ENCODE measurements around the gene NKIRAS2. TPM values are rescaled to one million over a fixed set of nuclear protein-coding genes. Genes with fewer than 3 reads are reported as not detected.

The NKIRAS2 gene
- total and polyA plus RNA-seq, 2 of the 13 experiments (the other 11 are each of a cell fraction or from before 2014, with no cell fraction given): 27.9 to 42.0 TPM

DNA sequence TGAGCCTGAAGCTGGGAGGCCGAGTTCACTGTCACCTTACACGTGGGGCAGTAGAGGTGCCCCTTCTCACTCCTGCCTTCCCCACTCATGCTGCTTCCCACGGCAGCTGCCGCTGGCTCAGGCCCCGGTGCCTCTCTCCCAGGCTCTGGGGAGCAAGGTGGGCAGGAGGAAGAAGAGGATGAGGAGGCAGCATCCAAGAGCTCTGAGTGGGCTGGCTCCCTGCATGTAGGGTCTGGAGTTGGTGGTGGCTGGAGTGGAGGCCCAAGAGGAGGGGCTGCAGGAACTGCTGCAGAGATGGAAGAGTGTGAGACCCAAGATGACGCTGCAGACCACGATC lies 8.9 kb downstream of the NKIRAS2 start (continued):
- TF ChIP-seq, protein P1, sequence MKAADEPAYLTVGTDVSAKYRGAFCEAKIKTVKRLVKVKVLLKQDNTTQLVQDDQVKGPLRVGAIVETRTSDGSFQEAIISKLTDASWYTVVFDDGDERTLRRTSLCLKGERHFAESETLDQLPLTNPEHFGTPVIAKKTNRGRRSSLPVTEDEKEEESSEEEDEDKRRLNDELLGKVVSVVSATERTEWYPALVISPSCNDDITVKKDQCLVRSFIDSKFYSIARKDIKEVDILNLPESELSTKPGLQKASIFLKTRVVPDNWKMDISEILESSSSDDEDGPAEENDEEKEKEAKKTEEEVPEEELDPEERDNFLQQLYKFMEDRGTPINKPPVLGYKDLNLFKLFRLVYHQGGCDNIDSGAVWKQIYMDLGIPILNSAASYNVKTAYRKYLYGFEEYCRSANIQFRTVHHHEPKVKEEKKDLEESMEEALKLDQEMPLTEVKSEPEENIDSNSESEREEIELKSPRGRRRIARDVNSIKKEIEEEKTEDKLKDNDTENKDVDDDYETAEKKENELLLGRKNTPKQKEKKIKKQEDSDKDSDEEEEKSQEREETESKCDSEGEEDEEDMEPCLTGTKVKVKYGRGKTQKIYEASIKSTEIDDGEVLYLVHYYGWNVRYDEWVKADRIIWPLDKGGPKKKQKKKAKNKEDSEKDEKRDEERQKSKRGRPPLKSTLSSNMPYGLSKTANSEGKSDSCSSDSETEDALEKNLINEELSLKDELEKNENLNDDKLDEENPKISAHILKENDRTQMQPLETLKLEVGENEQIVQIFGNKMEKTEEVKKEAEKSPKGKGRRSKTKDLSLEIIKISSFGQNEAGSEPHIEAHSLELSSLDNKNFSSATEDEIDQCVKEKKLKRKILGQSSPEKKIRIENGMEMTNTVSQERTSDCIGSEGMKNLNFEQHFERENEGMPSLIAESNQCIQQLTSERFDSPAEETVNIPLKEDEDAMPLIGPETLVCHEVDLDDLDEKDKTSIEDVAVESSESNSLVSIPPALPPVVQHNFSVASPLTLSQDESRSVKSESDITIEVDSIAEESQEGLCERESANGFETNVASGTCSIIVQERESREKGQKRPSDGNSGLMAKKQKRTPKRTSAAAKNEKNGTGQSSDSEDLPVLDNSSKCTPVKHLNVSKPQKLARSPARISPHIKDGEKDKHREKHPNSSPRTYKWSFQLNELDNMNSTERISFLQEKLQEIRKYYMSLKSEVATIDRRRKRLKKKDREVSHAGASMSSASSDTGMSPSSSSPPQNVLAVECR (CRISPR knock-in tag; IDR thresholded peaks at IDR 0.05; ENCODE audit: borderline replicate concordance): 0 out of 2 replicates have a peak, but pooled peaks have one; percentile 0
- TF ChIP-seq CHD4 (IDR thresholded peaks at IDR 0.05; ENCODE audit: borderline replicate concordance, low read length) (no peak), PTBP1 (IDR thresholded peaks at IDR 0.05; ENCODE audit: low read depth, low read length, poor library complexity, severe bottlenecking) (no peak), CCDC6 (CRISPR knock-in tag; IDR thresholded peaks at IDR 0.05) (no peak), POLR2AphosphoS2 (IDR thresholded peaks at IDR 0.05; ENCODE audit: low read depth, low read length) (no peak), ZNF572 (CRISPR knock-in tag; IDR thresholded peaks at IDR 0.05) (peak; percentile 99), ZFP37 (CRISPR knock-in tag; IDR thresholded peaks at IDR 0.05; ENCODE audit: borderline replicate concordance) (no peak), ZNF788 (CRISPR knock-in tag; IDR thresholded peaks at IDR 0.05; ENCODE audit: borderline replicate concordance) (no peak), ZGPAT (CRISPR knock-in tag; IDR thresholded peaks at IDR 0.05) (no peak), MYC (CRISPR knock-in tag; IDR thresholded peaks at IDR 0.05; ENCODE audit: borderline replicate concordance) (no peak), ARNTL (CRISPR knock-in tag; IDR thresholded peaks at IDR 0.05) (no peak), ZFX (CRISPR knock-in tag; IDR thresholded peaks at IDR 0.05; ENCODE audit: low read depth) (0 out of 2 replicates have a peak, but pooled peaks have one; percentile 14), PHF8 (CRISPR knock-in tag; IDR thresholded peaks at IDR 0.05) (peak; percentile 8; the same call in 1 of the 2 replicates), TBX3 (IDR thresholded peaks at IDR 0.05; ENCODE audit: borderline replicate concordance) (no peak)
- TF ChIP-seq, protein P2, sequence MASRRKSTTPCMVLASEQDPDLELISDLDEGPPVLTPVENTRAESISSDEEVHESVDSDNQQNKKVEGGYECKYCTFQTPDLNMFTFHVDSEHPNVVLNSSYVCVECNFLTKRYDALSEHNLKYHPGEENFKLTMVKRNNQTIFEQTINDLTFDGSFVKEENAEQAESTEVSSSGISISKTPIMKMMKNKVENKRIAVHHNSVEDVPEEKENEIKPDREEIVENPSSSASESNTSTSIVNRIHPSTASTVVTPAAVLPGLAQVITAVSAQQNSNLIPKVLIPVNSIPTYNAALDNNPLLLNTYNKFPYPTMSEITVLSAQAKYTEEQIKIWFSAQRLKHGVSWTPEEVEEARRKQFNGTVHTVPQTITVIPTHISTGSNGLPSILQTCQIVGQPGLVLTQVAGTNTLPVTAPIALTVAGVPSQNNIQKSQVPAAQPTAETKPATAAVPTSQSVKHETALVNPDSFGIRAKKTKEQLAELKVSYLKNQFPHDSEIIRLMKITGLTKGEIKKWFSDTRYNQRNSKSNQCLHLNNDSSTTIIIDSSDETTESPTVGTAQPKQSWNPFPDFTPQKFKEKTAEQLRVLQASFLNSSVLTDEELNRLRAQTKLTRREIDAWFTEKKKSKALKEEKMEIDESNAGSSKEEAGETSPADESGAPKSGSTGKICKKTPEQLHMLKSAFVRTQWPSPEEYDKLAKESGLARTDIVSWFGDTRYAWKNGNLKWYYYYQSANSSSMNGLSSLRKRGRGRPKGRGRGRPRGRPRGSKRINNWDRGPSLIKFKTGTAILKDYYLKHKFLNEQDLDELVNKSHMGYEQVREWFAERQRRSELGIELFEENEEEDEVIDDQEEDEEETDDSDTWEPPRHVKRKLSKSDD (CRISPR knock-in tag; IDR thresholded peaks at IDR 0.05; ENCODE audit: low read depth): no peak
- TF ChIP-seq, protein P3, sequence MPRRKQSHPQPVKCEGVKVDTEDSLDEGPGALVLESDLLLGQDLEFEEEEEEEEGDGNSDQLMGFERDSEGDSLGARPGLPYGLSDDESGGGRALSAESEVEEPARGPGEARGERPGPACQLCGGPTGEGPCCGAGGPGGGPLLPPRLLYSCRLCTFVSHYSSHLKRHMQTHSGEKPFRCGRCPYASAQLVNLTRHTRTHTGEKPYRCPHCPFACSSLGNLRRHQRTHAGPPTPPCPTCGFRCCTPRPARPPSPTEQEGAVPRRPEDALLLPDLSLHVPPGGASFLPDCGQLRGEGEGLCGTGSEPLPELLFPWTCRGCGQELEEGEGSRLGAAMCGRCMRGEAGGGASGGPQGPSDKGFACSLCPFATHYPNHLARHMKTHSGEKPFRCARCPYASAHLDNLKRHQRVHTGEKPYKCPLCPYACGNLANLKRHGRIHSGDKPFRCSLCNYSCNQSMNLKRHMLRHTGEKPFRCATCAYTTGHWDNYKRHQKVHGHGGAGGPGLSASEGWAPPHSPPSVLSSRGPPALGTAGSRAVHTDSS (CRISPR knock-in tag; conservative IDR thresholded peaks at IDR 0.05): no peak
- TF ChIP-seq, protein P4, sequence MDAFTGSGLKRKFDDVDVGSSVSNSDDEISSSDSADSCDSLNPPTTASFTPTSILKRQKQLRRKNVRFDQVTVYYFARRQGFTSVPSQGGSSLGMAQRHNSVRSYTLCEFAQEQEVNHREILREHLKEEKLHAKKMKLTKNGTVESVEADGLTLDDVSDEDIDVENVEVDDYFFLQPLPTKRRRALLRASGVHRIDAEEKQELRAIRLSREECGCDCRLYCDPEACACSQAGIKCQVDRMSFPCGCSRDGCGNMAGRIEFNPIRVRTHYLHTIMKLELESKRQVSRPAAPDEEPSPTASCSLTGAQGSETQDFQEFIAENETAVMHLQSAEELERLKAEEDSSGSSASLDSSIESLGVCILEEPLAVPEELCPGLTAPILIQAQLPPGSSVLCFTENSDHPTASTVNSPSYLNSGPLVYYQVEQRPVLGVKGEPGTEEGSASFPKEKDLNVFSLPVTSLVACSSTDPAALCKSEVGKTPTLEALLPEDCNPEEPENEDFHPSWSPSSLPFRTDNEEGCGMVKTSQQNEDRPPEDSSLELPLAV (CRISPR knock-in tag; conservative IDR thresholded peaks at IDR 0.05; ENCODE audit: low read depth): no peak

Data from HepG2 (cell line).